ENCODE data around the gene FXYD5. TPM values are rescaled to one million over a fixed set of nuclear protein-coding genes. Genes with fewer than 3 reads are reported as not detected.

FXYD5 gene, protein sequence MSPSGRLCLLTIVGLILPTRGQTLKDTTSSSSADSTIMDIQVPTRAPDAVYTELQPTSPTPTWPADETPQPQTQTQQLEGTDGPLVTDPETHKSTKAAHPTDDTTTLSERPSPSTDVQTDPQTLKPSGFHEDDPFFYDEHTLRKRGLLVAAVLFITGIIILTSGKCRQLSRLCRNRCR
- total RNA-seq: 257 and 271 TPM in 2 replicates

DNA sequence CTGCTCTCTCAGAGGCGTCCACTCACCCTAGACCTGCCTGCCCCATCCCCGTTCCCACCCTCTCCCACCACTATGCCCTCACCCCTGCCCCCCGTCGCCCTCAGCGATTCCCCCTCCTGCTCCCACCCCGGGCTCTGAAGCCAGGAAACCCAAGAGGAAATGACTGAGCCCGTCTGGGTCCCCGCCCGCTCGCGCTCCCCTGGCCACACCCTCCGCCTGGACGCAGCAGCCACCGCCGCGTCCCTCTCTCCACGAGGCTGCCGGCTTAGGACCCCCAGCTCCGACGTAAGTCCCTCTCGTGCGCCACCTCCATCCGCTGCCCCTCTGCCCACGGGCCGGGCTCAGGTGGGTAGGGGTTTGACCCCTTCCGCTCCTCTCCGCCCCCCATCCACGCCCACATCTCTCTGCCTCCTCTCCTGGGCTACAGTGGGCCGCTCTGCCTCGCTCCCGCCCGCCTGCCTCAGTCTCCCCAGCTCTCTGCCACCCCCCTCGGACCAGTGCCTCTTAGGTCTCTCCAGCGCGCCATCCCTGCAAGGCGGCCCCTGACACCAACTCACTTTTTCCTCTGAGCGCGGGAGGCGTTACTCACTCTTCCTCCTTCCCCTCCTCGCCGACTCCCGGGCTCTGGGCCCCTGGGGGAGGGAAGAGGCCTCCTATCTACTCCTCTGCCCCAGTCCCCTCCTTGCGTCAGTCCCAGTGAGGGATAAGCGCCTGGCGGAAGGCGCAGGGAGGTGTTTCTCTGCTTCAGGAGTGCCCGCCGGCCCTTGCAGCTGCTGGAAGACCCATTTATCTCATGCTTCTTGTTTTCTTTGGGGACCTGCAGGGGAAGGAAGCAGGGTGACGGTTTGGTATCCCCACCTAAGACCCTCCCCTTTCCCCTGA, at the start of gene FXYD5:
FXYD5 (plus strand) TSS at position 211 of the 882 bp plus-strand sequence. CDS start 816 bp downstream, outside the sequence.
- H3K36me3 Mint-ChIP-seq (ENCODE audit: low read depth): peaks cover 52% of the 10 kb centered on the region
- H3K4me3 Mint-ChIP-seq (ENCODE audit: low read depth): peak within 1 kb of the TSS; percentile 100
- DNase-seq (ENCODE audit: low spot score): peak; percentile 54
- H3K9me3 Mint-ChIP-seq: no peaks in the 10 kb centered on the region
- peaks cover 6% of the 10 kb centered on the region for H3K27me3 Mint-ChIP-seq (ENCODE audit: low read depth)
- H3K4me1 Mint-ChIP-seq (ENCODE audit: low read depth): peaks cover 37% of the 10 kb centered on the region
- intact Hi-C loops (cut with micrococcal nuclease): loop anchor here (2.0 to 5.0 kb wide), 3 partner anchors 52 to 193 kb away; partner anchors contain the start of genes FFAR1 and USF2
- H3K27ac Mint-ChIP-seq: peak within 1 kb of the TSS; percentile 100

DNA sequence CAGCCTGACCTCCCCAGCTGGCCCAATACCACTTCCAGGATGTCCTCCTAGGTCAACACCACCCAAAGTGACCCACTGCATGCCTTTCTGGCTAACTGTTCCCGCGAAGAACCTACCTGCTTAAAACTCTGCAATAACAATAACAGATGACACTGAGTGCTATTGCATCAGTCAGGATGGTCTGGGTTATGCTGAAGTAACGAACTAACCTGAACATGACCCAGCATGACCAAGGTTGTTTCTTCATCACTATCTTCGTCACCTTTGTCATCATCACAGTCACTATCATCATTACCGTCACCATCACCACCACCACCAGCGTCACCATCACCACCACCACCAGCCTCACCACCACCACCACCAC, 49.5 kb upstream of the FXYD5 start:
- intact Hi-C loops (cut with micrococcal nuclease): no loop called here
- H3K9me3 Mint-ChIP-seq: peaks cover 7% of the 10 kb centered on the region
- H3K4me1 Mint-ChIP-seq (ENCODE audit: low read depth): peaks cover 10% of the 10 kb centered on the region
- DNase-seq (ENCODE audit: low spot score): no peak
- H3K27me3 Mint-ChIP-seq (ENCODE audit: low read depth): peaks cover 3% of the 10 kb centered on the region
- H3K36me3 Mint-ChIP-seq (ENCODE audit: low read depth): no peaks in the 10 kb centered on the region
- no peak overlapping the region for H3K4me3 Mint-ChIP-seq (ENCODE audit: low read depth)
- no peak overlapping the region for H3K27ac Mint-ChIP-seq

DNA sequence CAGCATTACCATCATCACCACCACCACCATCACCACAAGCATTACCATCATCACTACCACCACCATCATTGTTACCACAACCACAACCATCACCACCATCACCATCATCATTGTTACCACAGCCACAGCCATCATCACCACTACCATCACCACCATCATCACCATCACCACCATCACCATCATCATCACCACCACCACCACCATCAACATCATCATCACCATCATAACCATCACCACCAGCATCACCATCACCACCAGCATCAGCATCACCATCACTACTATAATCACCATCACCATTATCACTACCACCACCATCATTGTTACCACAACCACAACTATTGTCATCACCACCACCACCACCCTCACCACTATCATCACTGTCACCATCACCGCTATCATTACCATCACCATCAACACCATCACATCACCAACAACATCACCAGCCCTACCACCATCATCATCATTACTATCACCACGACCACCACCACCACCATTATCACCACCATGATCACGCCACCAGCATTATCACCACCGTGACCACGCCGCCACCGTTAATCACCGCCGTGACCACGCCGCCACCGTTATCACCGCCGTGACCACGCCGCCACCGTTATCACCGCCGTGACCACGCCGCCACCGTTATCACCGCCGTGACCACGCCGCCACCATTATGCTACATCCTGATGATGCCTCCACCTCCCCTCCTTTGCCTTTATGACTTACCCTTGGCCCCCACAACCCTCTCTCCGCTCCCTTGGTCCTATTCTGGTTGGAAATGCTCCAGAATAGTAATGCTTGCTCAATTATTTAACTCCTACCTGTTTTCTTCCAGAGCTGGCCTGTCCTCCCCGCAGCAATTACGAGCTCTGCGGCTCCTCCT, 48.9 kb upstream of the FXYD5 start:
- intact Hi-C loops (cut with micrococcal nuclease): no loop called here
- Mint-ChIP-seq H3K9me3 (peaks cover 7% of the 10 kb centered on the region), H3K27ac (peak overlapping the region; percentile 13), H3K4me1 (ENCODE audit: low read depth) (peaks cover 10% of the 10 kb centered on the region), H3K4me3 (ENCODE audit: low read depth) (no peak overlapping the region), H3K27me3 (ENCODE audit: low read depth) (peaks cover 3% of the 10 kb centered on the region), H3K36me3 (ENCODE audit: low read depth) (no peaks in the 10 kb centered on the region)
- no peak for DNase-seq (ENCODE audit: low spot score)

DNA sequence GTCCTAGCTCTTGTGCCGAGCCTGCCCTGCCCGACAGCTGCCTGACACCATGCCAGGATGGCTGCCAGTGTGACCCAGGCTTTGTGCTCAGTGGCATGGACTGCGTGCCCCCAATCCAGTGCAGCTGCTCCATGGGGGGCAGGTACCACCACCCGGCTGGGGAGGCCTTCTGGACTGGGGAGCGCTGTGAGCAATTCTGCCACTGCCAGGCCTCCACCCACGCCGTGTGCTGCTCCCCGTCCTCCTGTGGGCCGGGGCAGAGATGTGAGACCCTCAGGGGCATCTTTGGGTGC, 48.3 kb upstream of the FXYD5 start:
- Mint-ChIP-seq H3K4me3 (ENCODE audit: low read depth) (no peak overlapping the region), H3K4me1 (ENCODE audit: low read depth) (peaks cover 10% of the 10 kb centered on the region), H3K27ac (peak overlapping the region; percentile 13), H3K9me3 (peaks cover 7% of the 10 kb centered on the region), H3K27me3 (ENCODE audit: low read depth) (peaks cover 3% of the 10 kb centered on the region), H3K36me3 (ENCODE audit: low read depth) (no peaks in the 10 kb centered on the region)
- intact Hi-C loops (cut with micrococcal nuclease): no loop called here
- DNase-seq (ENCODE audit: low spot score): no peak

DNA sequence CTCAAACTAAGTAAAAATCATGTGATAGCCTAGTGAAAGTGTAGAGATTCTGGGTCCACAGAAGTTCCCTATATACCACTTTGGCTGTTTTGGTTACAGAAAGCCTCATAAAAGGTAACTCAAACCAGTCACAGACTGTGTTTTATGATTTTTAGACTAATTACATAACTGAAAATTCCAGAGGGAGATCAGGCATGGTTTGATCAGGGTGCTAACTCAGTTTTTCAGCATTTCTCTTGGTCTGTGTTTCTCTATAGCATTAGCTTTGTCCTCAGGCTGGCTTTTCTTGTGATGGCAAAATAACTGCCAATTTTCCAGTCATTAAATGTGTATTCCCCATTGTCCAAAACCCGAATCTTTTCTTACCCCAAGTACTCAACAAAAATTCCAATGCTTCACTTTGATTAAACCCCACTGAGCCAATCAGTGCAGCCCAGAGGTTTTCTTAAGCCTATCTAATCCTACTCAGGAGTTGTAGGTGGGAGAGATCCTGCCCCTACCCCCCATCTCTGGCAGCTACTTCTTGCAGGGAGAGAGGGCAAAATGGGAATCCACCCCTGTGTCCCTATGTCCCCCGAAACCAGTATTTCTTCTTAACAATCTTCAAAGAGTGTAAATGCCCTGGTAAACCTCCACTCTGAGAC, 47.5 kb upstream of the FXYD5 start:
- H3K27me3 Mint-ChIP-seq (ENCODE audit: low read depth): peaks cover 3% of the 10 kb centered on the region
- peaks cover 7% of the 10 kb centered on the region for H3K9me3 Mint-ChIP-seq
- H3K36me3 Mint-ChIP-seq (ENCODE audit: low read depth): no peaks in the 10 kb centered on the region
- peaks cover 10% of the 10 kb centered on the region for H3K4me1 Mint-ChIP-seq (ENCODE audit: low read depth)
- intact Hi-C loops (cut with micrococcal nuclease): no loop called here
- no peak overlapping the region for H3K27ac Mint-ChIP-seq
- no peak for DNase-seq (ENCODE audit: low spot score)
- H3K4me3 Mint-ChIP-seq (ENCODE audit: low read depth): no peak overlapping the region

DNA sequence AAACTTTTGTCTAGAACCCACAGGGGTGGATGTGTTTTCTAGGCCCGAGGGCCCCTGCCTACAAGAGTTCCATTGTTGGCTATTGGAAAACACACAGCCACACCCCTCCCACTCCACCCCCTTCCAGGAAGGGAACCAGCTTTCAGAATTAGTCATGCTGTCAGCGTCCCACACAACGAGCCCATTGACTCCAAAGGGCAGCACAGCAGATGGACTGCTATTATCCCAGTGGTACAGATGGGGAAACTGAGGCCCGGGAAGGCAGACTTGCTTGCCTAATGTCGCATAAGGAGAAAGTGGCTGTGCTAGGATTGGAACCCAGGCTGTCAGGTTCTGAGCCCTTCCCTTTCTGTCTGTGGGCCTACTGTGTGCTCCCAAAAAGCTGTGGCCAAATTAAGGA, 47.0 kb upstream of the FXYD5 start:
- peaks cover 10% of the 10 kb centered on the region for H3K4me1 Mint-ChIP-seq (ENCODE audit: low read depth)
- intact Hi-C loops (cut with micrococcal nuclease): no loop called here
- H3K36me3 Mint-ChIP-seq (ENCODE audit: low read depth): no peaks in the 10 kb centered on the region
- no peak overlapping the region for H3K27ac Mint-ChIP-seq
- H3K27me3 Mint-ChIP-seq (ENCODE audit: low read depth): peaks cover 3% of the 10 kb centered on the region
- H3K9me3 Mint-ChIP-seq: peaks cover 7% of the 10 kb centered on the region
- no peak overlapping the region for H3K4me3 Mint-ChIP-seq (ENCODE audit: low read depth)
- no peak for DNase-seq (ENCODE audit: low spot score)

DNA sequence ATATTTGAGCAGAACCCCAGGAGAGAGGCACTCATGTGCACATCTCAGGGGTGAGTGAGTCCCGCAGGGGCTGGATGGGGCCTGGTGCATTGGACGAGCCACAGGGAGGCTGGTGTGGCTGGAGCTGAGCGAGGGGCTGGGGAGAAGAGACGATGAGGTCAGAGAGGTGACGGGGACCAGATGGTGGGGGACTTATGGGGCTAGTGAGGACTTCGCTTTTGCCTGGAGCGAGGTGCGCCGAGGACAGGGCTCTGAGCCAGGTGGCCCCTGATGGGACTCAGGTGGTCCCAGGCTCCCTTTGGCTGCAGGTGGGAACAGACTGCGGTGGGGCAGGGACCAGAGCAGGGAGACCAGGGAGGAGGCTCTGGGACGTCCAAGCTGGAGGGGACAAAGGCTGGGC, 45.8 kb upstream of the FXYD5 start:
- no peak overlapping the region for H3K27ac Mint-ChIP-seq
- H3K36me3 Mint-ChIP-seq (ENCODE audit: low read depth): no peaks in the 10 kb centered on the region
- peaks cover 3% of the 10 kb centered on the region for H3K27me3 Mint-ChIP-seq (ENCODE audit: low read depth)
- DNase-seq (ENCODE audit: low spot score): no peak
- peaks cover 7% of the 10 kb centered on the region for H3K9me3 Mint-ChIP-seq
- H3K4me3 Mint-ChIP-seq (ENCODE audit: low read depth): no peak overlapping the region
- intact Hi-C loops (cut with micrococcal nuclease): no loop called here
- peaks cover 10% of the 10 kb centered on the region for H3K4me1 Mint-ChIP-seq (ENCODE audit: low read depth)

DNA sequence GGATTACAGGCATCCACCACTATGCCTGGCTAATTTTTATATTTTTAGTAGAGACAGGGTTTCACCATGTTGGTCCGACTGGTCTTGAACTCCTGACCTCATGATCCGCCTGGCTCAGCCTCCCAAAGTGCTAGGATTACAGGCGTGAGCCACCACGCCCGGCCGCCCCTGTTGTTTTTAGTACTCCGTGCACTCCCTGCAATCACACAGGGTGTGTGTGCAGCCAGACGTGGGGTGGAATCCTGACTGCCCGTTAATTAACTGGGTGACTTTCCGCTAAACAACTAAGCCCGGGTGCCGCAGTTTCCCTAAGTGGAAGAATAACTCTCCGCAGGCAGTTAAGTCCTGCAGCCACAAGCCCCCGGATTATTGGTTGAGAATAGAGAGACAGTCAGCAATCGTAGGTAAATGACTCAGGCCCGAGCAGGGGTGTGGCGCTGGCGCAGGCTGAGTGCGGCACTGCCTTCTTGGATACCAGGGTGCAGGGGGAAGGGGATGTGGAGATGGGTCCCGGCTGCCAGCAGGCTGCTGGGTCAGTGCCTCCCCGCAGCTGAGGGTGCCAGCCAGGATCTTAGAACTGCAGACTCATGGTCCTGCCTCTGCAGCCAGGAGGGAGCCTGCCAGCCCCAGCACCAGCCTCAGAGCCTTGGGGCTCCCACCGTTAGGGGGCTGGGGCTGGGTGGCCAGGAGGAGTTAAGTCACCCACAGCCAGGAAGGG, 45.0 kb upstream of the FXYD5 start:
- Mint-ChIP-seq H3K4me1 (ENCODE audit: low read depth) (peaks cover 11% of the 10 kb centered on the region), H3K27me3 (ENCODE audit: low read depth) (peaks cover 3% of the 10 kb centered on the region), H3K9me3 (peaks cover 7% of the 10 kb centered on the region), H3K4me3 (ENCODE audit: low read depth) (no peak overlapping the region), H3K27ac (no peak overlapping the region), H3K36me3 (ENCODE audit: low read depth) (no peaks in the 10 kb centered on the region)
- intact Hi-C loops (cut with micrococcal nuclease): no loop called here
- no peak for DNase-seq (ENCODE audit: low spot score)

DNA sequence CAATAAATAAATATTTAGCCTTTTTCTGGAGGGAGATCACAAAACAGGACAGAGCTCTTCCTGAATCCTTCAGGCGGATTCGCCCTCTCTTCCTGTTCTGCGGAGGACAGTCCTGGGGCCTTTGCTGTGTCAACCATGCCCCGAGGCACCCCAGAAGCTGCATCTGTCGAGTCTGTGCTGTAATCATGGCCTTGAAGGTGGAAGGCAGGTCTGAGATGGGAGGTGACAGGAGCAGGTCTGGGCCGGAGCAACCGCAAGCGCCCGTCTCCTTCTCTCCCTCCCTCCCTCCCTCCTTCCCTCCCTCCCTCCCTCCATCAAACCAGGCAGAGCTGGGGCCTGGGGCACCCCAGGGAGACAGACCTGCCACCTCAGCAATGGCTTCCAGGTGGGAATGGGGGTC, 43.6 kb upstream of the FXYD5 start:
- no peak overlapping the region for H3K27ac Mint-ChIP-seq
- no peak overlapping the region for H3K4me3 Mint-ChIP-seq (ENCODE audit: low read depth)
- DNase-seq (ENCODE audit: low spot score): no peak
- intact Hi-C loops (cut with micrococcal nuclease): no loop called here
- H3K4me1 Mint-ChIP-seq (ENCODE audit: low read depth): peaks cover 13% of the 10 kb centered on the region
- H3K36me3 Mint-ChIP-seq (ENCODE audit: low read depth): no peaks in the 10 kb centered on the region
- H3K9me3 Mint-ChIP-seq: peaks cover 7% of the 10 kb centered on the region
- H3K27me3 Mint-ChIP-seq (ENCODE audit: low read depth): peaks cover 3% of the 10 kb centered on the region

DNA sequence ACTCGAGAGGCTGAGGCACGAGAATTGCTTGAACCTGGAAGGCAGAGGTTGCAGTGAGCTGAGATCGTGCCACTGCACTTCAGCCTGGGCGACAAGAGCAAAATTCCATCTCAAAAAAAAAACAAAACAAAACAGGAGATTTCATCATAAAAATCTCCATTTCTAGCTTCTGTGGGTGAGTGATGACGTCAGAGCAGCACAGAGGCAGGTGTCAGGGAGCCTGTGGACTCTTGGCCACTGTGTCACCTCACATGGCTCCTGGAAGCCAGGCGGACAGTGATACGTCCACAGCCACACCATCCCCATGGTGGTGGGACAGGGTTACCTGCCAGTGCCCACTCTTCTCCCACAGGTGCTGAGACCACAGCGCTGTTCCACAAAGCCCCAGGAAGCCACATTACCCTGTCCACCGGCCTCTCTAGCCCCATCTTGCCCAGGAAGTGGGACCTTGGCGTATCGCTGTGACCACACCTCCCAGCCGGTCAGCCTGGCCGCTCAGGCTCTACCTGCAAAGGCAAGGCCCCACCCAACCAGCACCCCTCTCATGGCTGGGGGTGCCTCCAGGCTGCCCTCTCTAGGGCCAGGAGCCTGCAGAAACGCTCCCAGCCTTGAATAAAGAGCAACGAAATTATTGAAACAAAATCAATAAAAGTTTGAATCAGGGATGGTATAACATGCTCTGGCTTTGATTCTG, 41.4 kb upstream of the FXYD5 start:
- Mint-ChIP-seq H3K4me3 (ENCODE audit: low read depth) (no peak overlapping the region), H3K27me3 (ENCODE audit: low read depth) (peaks cover 3% of the 10 kb centered on the region), H3K36me3 (ENCODE audit: low read depth) (no peaks in the 10 kb centered on the region), H3K27ac (no peak overlapping the region), H3K4me1 (ENCODE audit: low read depth) (peaks cover 4% of the 10 kb centered on the region), H3K9me3 (no peaks in the 10 kb centered on the region)
- no peak for DNase-seq (ENCODE audit: low spot score)
- intact Hi-C loops (cut with micrococcal nuclease): no loop called here

DNA sequence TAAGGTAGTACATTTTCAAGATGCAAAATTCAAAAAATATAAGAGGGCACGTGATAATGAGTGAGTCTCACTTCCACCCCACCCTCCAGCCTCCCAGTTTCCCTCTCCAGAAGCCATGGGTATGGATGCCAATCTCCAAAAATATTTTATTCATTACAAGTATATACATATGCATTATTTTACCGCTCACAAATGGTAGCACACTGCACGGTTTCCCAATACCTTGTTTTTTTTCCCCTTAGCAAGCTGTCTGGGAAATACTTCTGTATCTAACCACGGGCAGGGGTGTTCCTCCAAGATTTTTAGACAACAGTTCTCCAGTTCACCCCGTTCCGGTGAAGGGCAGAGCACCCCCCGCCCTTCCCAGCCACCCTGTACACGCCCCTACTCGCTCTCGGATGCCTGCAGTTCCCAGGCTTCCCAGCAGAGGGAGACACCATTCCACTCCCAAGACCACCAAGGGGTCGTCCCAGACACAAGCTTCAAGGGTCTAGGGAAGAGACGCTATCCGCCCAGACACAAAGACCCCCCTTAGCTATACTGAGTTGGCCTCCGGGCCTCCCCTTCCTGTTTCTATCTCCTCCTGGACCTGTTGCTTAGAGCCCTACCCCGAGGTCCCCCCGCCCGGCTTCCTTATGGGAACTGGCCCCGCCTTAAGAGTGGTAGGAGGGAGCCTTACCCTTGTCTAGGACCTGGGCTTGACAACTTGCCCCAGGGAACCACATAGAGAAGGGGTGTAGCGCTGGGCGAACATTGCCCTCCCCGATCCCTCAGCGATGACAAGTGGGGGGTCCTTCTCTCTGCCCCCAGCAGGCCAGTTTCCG, 40.0 kb upstream of the FXYD5 start:
- DNase-seq (ENCODE audit: low spot score): peak; percentile 40
- Mint-ChIP-seq H3K4me1 (ENCODE audit: low read depth) (peaks cover 4% of the 10 kb centered on the region), H3K9me3 (no peaks in the 10 kb centered on the region), H3K27me3 (ENCODE audit: low read depth) (no peaks in the 10 kb centered on the region), H3K36me3 (ENCODE audit: low read depth) (no peaks in the 10 kb centered on the region), H3K27ac (no peak overlapping the region), H3K4me3 (ENCODE audit: low read depth) (no peak overlapping the region)
- intact Hi-C loops (cut with micrococcal nuclease): loop anchor here (1.0 to 2.0 kb wide), 2 partner anchors 21 to 48 kb away; partner anchors contain the start of gene LGI4

Measured in activated T-helper 2 cell treated with anti-CD3 and anti-CD28 coated beads, Interferon-gamma antibody, Interleukin-2, Interleukin-4, amounts not matched to agents 10 μg/mL and 5 μg/mL and 100 μg/mL, durations not matched to agents 14 hours and 24 hours and 36 hours (primary cell).